ENCODE results near the gene SPATS2. TPM values are rescaled to one million over a fixed set of nuclear protein-coding genes. Genes with fewer than 3 reads are reported as not detected.
"Not testable (repeated sequence)": the region's sequence is repeated elsewhere in the genome, so short reads cannot be mapped to it uniquely, and the experiment has no call there.

The SPATS2 gene
- total RNA-seq, 4 donors from 2014 or later = 3.3 to 46.0 (median 16.0) TPM

GRCh38 chr12:49531745-49532144, 164.5 kb downstream of the SPATS2 start:
- intact Hi-C loops (cut with DNase I; ENCODE audit: low total_unique reads) = no loop called here
- DNase-seq = no peak
- no peak overlapping the region for H3K4me3 ChIP-seq
- H3K27ac ChIP-seq = no peak overlapping the region
- no peaks in the 10 kb centered on the region for H3K9me3 ChIP-seq
- no peaks in the 10 kb centered on the region for H3K27me3 ChIP-seq
- H3K4me1 ChIP-seq = no peaks in the 10 kb centered on the region
- H3K36me3 ChIP-seq = no peaks in the 10 kb centered on the region
- no peak for TF ChIP-seq POLR2A (IDR thresholded peaks at IDR 0.05)
- TF ChIP-seq, protein P1, sequence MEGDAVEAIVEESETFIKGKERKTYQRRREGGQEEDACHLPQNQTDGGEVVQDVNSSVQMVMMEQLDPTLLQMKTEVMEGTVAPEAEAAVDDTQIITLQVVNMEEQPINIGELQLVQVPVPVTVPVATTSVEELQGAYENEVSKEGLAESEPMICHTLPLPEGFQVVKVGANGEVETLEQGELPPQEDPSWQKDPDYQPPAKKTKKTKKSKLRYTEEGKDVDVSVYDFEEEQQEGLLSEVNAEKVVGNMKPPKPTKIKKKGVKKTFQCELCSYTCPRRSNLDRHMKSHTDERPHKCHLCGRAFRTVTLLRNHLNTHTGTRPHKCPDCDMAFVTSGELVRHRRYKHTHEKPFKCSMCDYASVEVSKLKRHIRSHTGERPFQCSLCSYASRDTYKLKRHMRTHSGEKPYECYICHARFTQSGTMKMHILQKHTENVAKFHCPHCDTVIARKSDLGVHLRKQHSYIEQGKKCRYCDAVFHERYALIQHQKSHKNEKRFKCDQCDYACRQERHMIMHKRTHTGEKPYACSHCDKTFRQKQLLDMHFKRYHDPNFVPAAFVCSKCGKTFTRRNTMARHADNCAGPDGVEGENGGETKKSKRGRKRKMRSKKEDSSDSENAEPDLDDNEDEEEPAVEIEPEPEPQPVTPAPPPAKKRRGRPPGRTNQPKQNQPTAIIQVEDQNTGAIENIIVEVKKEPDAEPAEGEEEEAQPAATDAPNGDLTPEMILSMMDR (IDR thresholded peaks at IDR 0.05) = no peak

DNA sequence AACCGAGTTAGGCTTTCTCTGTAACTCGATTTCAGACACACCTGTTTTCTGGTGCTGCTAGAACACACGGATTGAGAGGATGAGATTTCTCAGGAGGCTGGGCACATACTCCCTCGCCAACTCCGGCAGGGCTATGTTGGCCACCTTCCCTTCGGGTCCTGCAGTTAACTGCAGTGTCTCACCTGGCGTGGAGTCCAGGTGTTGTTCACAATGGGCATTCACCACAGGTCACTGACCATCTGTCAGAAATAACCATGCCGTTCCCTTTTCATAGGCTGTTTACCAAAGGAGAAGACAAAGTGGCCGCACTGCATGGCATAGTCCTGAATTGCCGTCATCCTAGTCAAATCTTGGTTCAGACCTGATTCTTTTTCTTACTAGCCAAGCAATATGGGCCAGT, 166.1 kb downstream of the SPATS2 start:
- H3K4me3 ChIP-seq = no peak overlapping the region
- DNase-seq = no peak
- no peaks in the 10 kb centered on the region for H3K27me3 ChIP-seq
- no peaks in the 10 kb centered on the region for H3K36me3 ChIP-seq
- intact Hi-C loops (cut with DNase I; ENCODE audit: low total_unique reads) = no loop called here
- TF ChIP-seq, protein P1 (IDR thresholded peaks at IDR 0.05) = no peak
- TF ChIP-seq POLR2A (IDR thresholded peaks at IDR 0.05) = no peak
- H3K27ac ChIP-seq = no peak overlapping the region
- no peaks in the 10 kb centered on the region for H3K9me3 ChIP-seq
- peaks cover 0 to 11% of the 10 kb centered on the region in 2 donors for H3K4me1 ChIP-seq

- DNase-seq; H3K27ac ChIP-seq; H3K9me3 ChIP-seq; H3K4me3 ChIP-seq; H3K36me3 ChIP-seq; H3K27me3 ChIP-seq; intact Hi-C loops (cut with DNase I; ENCODE audit: low total_unique reads): not testable (repeated sequence)
- H3K4me1 ChIP-seq = peaks cover 0 to 12% of the 10 kb centered on the region in 2 donors
Observed at GRCh38 chr12:49534122-49534521, 166.9 kb downstream of the SPATS2 start.

GRCh38 chr12:49534731-49535278, 167.5 kb downstream of the SPATS2 start:
- Histone ChIP-seq H3K4me1 (peaks cover 0 to 12% of the 10 kb centered on the region in 2 donors), H3K4me3 (no peak overlapping the region), H3K9me3 (no peaks in the 10 kb centered on the region), H3K36me3 (no peaks in the 10 kb centered on the region), H3K27me3 (no peaks in the 10 kb centered on the region), H3K27ac (no peak overlapping the region)
- no peak for TF ChIP-seq POLR2A (IDR thresholded peaks at IDR 0.05)
- TF ChIP-seq, protein P1 (IDR thresholded peaks at IDR 0.05) = no peak
- intact Hi-C loops (cut with DNase I; ENCODE audit: low total_unique reads) = no loop called here
- DNase-seq = no peak

- intact Hi-C loops (cut with DNase I; ENCODE audit: low total_unique reads) = no loop called here
- TF ChIP-seq, protein P1 (IDR thresholded peaks at IDR 0.05) = no peak
- no peak for TF ChIP-seq POLR2A (IDR thresholded peaks at IDR 0.05)
- Histone ChIP-seq H3K4me3 (no peak overlapping the region), H3K4me1 (peaks cover 0 to 12% of the 10 kb centered on the region in 2 donors), H3K36me3 (no peaks in the 10 kb centered on the region), H3K27me3 (no peaks in the 10 kb centered on the region), H3K27ac (no peak overlapping the region), H3K9me3 (no peaks in the 10 kb centered on the region)
- no peak for DNase-seq
Observed at GRCh38 chr12:49535921-49536525, 168.8 kb downstream of the SPATS2 start.
